DOHH2 (cell line): ENCODE results near the gene PAMR1.

Source experiments
- H3F3A ChIP-seq: fragments of 200-600 bp; sonication (generic), shearing (Covaris generic); 2 replicates; pipeline ENCODE4 v1.6.0; 2016; ENCODE audit warnings: antibody characterized with exemption, mild to moderate bottlenecking; ENCODE audit not compliant: control insufficient read depth, insufficient read depth
- H3K27ac ChIP-seq: fragments of 200-600 bp; sonication (generic); 2 replicates; pipeline ENCODE4 v1.5.1; 2014; ENCODE audit warnings: low read depth, mild to moderate bottlenecking, low read length, moderate library complexity
- H3K27me3 ChIP-seq: fragments of 200-600 bp; sonication (generic); 2 replicates; pipeline ENCODE4 v1.6.1; 2014; ENCODE audit warnings: mild to moderate bottlenecking, low read length, mixed read lengths; ENCODE audit not compliant: control insufficient read depth
- H3K36me3 ChIP-seq: fragments of 200-600 bp; sonication (generic); 2 replicates; pipeline ENCODE4 v1.6.1; 2014; ENCODE audit warnings: mild to moderate bottlenecking, low read length, moderate library complexity, mixed read lengths; ENCODE audit not compliant: control insufficient read depth
- H3K4me1 ChIP-seq: fragments of 200-600 bp; sonication (generic); 2 replicates; pipeline ENCODE4 v1.6.1; 2014; ENCODE audit warnings: mild to moderate bottlenecking, low read length, mixed read lengths; ENCODE audit not compliant: control insufficient read depth
- H3K4me2 ChIP-seq: fragments of 200-600 bp; sonication (generic); 2 replicates; pipeline ENCODE4 v1.6.0; 2014; ENCODE audit warnings: mild to moderate bottlenecking, low read length, moderate library complexity
- H3K4me3 ChIP-seq: fragments of 200-600 bp; sonication (generic); 2 replicates; pipeline ENCODE4 v1.5.1; 2014; ENCODE audit warnings: mild to moderate bottlenecking, low read length, mixed read lengths
- H3K79me2 ChIP-seq: fragments of 200-600 bp; sonication (generic); 2 replicates; pipeline ENCODE4 v1.6.1; 2014; ENCODE audit warnings: mild to moderate bottlenecking, low read length, mixed read lengths; ENCODE audit not compliant: control insufficient read depth
- H3K9me2 ChIP-seq: fragments of 200-600 bp; sonication (generic); replicated peaks from 2 replicates; pipeline ENCODE4 v1.6.1; 2014; ENCODE audit warnings: mild to moderate bottlenecking, low read length, mixed read lengths; ENCODE audit not compliant: control insufficient read depth
- H3K9me3 ChIP-seq: fragments of 200-600 bp; sonication (generic); 2 replicates; pipeline ENCODE4 v1.6.1; 2014; ENCODE audit warnings: antibody characterized with exemption, low read length, mixed read lengths; ENCODE audit not compliant: control insufficient read depth, insufficient read depth
- H4K20me1 ChIP-seq: fragments of 200-600 bp; sonication (generic); 2 replicates; pipeline ENCODE4 v1.6.0; 2014; ENCODE audit warnings: low read depth, mild to moderate bottlenecking, antibody characterized with exemption, low read length, moderate library complexity; ENCODE audit not compliant: control insufficient read depth, insufficient read depth
- CTCF ChIP-seq: fragments of 200-600 bp; sonication (generic); IDR thresholded peaks from one replicate; pipeline ENCODE4 v1.5.1; 2014; ENCODE audit warnings: antibody characterized with exemption, mild to moderate bottlenecking, low read depth, low read length; ENCODE audit not compliant: poor library complexity, severe bottlenecking
- EZH2phosphoT487 ChIP-seq: fragments of 200-600 bp; sonication (generic); IDR thresholded peaks from 2 replicates; pipeline ENCODE4 v1.6.1; 2017; ENCODE audit warnings: borderline replicate concordance, mild to moderate bottlenecking, antibody characterized with exemption, low read length, moderate library complexity, mixed read lengths

PAMR1 gene

GRCh38 chr11:35388061-35388460 lies 137.4 kb downstream of the PAMR1 start:
- Histone ChIP-seq H3K4me3 (no peak overlapping the region), H3K27me3 (peaks cover 24% of the 10 kb centered on the region), H3K9me2 (no peaks in the 10 kb centered on the region), H3K4me1 (peaks cover 11% of the 10 kb centered on the region), H4K20me1 (no peaks in the 10 kb centered on the region), H3F3A (no peaks in the 10 kb centered on the region), H3K27ac (no peak overlapping the region), H3K4me2 (no peak overlapping the region), H3K9me3 (no peaks in the 10 kb centered on the region), H3K79me2 (no peaks in the 10 kb centered on the region), H3K36me3 (no peaks in the 10 kb centered on the region)
- no peak for TF ChIP-seq EZH2phosphoT487
- TF ChIP-seq CTCF, result no peak

GRCh38 chr11:35387111-35387982 lies 138.1 kb downstream of the PAMR1 start:
- TF ChIP-seq CTCF, result no peak
- TF ChIP-seq EZH2phosphoT487, result no peak

GRCh38 chr11:35383953-35384352 lies 141.5 kb downstream of the PAMR1 start:
- no peaks in the 10 kb centered on the region for H3F3A ChIP-seq
- TF ChIP-seq EZH2phosphoT487, result no peak
- no peak for TF ChIP-seq CTCF

More at GRCh38 chr11:35387111-35387982, 138.1 kb downstream of the PAMR1 start:
- Histone ChIP-seq H3K4me3 (no peak overlapping the region), H3K9me3 (no peaks in the 10 kb centered on the region), H3K9me2 (no peaks in the 10 kb centered on the region), H3K27me3 (peaks cover 17% of the 10 kb centered on the region), H3K4me1 (peaks cover 11% of the 10 kb centered on the region), H3K36me3 (no peaks in the 10 kb centered on the region), H3F3A (no peaks in the 10 kb centered on the region), H3K27ac (no peak overlapping the region), H3K4me2 (no peak overlapping the region), H3K79me2 (no peaks in the 10 kb centered on the region), H4K20me1 (no peaks in the 10 kb centered on the region)

More at GRCh38 chr11:35383953-35384352, 141.5 kb downstream of the PAMR1 start:
- no peaks in the 10 kb centered on the region for H3K79me2 ChIP-seq
- no peak overlapping the region for H3K27ac ChIP-seq
- no peak overlapping the region for H3K4me3 ChIP-seq
- H3K9me2 ChIP-seq, result no peaks in the 10 kb centered on the region
- no peak overlapping the region for H3K4me2 ChIP-seq
- H4K20me1 ChIP-seq, result no peaks in the 10 kb centered on the region
- no peaks in the 10 kb centered on the region for H3K9me3 ChIP-seq
- H3K4me1 ChIP-seq, result no peaks in the 10 kb centered on the region
- H3K27me3 ChIP-seq, result 0 out of 2 replicates have a peak, but pooled peaks cover 9% of the 10 kb centered on the region
- H3K36me3 ChIP-seq, result no peaks in the 10 kb centered on the region
